Hepatic stellate cell (primary cell): ENCODE measurements around the gene PRELP.
"Not testable (repeated sequence)": the region's sequence is repeated elsewhere in the genome, so short reads cannot be mapped to it uniquely, and the experiment has no call there.

Source experiments
- DNase-seq: peaks from one replicate; pipeline ENCODE4 v3.0.0; 2011; ENCODE audit warnings: low spot score

Gene PRELP

DNA sequence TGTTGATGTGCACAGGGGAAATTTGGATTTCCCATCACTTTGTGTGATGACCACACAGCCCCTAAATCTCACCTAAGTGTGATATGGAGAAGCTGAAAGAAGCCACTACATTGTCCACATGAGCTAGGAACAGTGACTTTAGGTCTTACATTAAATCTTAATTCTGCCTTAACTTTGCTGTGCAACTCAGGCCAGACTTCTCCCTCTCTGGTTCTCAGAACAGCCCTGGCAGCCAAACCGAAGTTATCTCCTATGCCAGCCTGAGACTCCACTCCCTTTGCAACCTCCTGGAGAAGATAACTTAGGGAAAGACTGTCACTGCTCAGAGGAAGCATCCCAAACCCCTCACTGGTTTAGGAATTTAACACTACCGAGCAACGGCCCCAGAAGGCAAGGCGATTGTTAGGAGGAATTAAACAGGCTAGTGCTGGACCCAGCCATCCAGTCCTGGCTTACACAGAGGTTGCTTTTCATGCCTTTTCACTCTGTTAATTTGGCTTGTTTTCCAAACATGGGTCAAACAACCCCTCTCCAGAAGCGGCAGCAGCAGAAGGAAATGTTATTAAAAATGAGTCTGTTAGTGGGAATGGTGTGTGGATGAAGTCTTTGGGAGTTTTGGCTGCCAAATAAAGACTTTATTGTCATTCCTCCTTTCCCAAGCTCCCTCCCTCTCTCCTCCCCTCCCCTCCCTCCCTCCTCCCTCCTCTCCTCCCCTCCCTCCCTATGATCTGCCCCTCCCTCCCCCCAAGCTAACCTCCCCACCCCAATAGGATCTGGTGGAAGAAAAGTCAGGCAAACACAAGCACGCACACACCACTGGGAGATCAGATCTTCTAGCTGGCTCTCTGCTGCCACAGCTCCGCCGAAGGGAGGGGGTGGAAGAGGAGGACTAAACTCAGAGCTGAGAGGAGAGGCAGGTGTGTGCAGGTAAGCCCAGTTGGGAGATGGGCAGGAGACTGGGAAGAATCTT, at the start of gene PRELP:
Gene PRELP (plus strand): TSS at position 795 of the 970 bp plus-strand sequence. CDS start 7,379 bp downstream, outside the sequence.
- DNase-seq: peak; percentile 85

DNA sequence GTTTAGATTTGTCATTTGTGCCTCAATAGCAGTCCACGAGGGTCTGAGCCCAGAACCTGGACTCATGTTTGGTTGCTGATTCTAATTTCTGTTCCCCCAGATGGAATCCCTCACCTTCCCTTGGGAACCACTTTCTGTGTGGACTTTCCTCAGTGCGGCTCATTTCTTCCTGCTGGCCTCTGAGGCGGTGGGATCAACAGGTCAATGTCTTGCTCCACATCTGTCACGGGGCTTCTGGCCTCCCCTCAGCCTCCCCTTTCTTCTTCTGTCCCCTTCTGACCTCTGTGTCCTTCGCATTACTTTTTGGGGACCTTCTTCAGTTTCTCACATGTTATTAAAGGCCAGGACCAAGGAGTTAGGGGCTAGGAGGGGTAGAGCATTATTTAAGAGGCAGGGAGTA, 49.2 kb upstream of the PRELP start:
- no peak for DNase-seq

DNA sequence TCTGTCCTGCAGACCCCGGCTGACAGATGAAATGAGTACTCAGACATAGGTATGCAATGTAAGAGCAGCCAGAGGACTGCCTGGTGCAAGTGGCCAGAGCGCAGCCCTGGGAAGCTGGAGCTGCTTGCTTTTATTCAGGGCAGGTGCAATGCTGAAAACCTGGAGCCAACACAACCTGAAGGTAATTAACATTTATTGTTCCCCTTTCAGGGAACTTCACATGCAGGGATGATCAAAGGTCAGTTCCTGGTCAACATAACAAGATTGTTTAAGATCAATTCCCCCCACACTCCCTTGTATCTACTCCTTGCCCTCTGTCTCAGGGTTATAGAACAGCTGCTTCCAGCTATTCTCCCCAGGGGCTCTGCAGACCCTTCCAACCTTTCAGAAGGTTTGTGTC, 48.7 kb upstream of the PRELP start:
- DNase-seq: no peak

DNA sequence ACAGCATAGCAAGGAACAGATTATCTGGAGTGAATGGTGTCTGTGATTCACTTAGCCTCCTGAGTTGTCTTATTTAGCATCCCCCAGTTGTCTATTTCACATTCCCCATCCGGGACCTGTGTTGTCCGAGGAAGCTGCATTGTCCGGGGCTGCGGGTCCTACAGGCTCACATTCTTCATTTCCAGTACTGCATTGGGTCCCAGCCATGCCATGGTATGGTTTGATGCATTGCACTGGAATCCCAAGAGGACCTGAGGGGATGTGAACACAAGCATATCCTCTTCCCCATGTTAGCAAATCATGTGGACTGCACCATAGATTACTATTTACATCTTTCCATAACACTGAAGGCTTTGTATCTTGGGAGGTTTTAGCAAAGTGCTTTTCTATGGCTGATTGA, 48.2 kb upstream of the PRELP start:
- no peak for DNase-seq

DNA sequence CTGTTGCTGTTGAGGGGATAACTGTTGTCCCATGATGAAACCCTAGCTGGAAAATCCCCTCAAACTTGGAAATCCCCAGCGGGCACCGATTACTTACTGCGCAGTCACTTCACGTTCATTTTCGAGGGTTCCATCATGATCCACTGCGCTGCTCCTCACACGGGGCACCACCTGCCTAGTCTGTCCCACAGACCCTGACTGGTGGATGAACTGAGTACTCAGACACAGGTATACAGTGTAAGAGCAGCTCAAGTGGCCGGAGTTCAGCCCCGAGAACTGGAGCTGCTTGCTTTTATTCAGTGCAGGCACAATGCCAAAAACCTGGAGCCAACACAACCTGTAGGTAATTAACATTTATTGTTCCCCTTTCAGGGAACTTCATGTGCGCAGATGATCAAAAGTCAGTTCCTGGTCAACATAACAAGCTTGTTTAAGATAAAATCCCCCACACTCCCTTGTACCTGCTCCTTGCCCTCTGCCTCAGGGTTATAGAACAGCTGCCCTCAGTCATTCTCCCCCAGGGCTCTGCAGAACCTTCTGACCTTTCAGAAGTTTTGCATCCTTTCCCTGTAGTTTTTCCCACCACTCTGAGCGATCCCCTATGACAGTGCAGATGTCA, 46.5 kb upstream of the PRELP start:
- no peak for DNase-seq

DNA sequence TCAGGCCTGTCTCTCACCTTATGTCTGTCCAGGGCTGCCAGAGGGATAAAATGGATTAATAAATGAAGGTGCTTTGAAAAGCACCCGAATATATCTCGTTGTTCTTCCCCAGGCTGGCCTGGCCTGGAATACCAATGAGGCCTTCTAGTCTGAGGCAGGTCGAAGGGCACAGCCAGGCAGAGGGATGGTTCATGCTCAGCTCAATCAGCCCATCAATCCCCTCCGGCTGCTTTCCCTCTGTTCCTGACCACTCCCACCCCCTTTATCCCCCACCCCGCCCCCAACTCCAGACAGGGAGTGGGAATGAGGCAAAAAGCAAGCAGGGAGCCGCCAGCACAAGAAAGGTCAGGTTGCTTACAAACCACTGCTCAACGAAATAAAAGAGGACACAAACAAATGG, 40.0 kb upstream of the PRELP start:
- no peak for DNase-seq

DNA sequence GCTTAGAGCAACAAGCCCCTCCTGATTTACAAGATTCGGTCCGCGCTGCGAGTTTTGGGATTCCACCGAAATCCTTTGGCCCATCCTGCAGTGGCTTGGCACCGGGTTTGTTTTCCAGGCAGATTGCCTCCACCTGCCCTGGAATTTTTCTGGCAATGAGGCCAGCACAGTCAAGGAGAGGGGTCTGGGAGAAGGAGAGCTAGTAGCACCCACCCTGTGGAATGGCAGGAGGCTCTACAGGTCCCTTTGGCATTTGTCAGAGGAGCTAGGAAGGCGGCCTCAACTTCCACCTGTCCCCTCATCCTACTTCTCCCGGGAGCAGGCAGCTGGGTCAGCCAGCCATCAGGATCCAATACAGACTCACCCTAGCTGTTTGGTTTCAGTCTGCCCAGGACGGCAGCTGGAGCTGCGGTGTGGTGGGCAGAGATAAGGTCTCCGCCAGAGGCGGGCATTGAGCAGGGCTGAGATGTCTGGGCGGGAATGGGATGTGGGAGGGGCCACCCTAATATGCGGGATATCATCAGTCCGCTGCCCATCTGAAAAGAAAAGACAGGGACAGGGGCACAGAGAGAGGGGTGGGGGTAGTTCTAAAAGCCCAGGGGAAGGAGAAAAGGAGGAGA, 37.8 kb upstream of the PRELP start:
- DNase-seq: no peak

DNA sequence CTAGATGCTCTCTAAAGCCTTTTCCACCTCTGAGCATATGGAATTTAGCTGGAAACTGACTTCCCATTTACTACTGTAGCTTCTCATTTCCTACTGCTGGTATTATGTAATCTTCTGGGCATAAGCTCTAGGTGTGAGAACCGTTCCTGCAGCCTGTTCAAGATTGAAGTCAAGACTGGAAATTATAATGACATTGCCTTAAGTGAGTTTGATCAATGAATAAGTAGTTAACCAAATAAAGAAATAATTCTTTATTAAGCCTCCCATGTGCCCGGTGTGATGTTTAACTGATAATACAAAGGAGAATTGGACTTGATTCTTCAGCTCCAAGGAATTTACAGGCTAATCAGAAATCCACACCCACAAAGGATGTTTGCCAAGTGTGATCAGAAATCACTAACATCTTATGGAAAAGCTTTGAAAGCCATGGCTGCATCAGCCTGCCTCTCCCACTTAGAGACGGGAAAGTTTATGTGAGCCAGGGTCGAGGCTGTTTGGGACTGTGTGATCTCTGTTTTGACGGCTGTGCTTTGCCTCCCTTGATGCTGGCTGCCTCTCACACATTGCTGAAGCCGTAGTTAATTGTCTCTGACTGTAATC, 36.4 kb upstream of the PRELP start:
- DNase-seq: no peak

DNA sequence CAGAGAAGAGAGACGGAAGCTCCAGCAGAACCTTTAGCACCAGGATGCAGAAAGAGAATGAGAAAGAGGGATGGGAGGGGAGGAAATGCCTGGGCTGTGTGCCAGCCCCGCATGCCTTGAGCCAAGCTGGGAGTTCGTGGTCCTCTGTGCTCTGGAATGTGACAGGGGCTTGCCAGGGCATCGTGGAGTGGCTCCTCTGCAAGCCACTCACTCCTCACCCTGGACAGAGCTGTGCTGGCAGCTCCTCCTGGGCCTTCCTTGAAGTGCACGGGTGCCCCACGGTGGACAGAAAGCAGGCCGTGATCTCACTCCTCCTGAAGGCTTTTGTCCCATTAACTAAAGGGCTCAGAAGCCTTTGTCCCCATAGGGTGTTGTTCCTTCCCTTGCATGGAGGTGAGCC, 34.8 kb upstream of the PRELP start:
- DNase-seq: peak; percentile 90

DNA sequence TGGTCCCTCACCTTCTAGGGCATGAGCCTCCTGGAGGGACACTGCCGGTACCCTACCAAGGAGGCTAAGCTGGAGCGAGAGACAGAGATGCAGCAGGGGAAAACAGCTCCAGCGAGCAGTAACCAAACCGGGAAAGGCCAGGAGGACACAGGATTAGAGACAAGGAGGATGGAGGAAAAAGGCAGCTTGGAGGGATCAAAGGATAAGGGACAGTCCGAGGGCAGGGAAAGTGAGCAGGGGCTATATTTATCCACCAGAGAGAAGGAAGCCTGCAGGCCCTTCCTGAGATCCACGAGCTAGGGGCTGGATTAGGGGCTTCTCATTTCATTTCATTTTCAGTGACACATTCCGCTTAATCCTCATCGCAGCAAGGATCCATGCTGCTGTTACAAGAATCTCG, 33.8 kb upstream of the PRELP start:
- DNase-seq: no peak

DNA sequence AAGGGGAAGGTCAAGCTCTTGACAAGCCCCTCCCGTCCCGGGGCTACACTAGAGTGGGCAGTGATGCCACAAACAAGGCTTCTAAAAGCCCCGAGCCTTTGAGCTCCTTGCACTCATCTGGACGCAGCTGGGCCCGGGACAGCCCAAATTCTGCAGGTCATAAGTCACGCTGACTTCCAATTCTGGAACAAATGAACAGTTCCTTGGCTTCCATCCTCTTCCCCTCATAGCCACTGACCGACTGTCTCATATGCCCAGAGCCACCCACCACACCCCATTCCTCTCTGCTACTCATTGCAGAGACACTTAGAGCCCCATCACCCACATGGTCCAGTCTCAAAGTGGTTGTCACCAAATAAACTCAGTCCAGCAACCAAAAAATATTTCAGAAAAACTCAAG, 32.8 kb upstream of the PRELP start:
- no peak for DNase-seq

DNA sequence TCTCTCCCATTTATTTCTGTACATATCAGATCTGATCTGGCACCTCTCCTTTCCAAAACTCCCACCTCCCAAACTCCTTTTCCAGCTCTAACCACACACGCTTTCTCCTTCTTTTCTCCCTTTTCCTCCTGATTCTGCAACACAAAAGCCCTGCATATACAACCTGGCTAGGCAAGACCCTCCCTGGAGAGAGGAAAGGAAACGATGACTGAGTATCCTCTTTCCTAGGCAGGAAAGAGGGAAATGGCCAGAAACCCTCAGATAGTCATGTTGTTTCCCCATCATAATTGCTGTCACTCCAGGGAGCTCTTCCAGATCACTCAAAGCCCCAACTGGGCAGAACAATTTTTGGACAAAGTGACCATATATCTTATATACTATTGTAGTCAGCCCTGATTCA, 32.3 kb upstream of the PRELP start:
- DNase-seq: no peak

DNA sequence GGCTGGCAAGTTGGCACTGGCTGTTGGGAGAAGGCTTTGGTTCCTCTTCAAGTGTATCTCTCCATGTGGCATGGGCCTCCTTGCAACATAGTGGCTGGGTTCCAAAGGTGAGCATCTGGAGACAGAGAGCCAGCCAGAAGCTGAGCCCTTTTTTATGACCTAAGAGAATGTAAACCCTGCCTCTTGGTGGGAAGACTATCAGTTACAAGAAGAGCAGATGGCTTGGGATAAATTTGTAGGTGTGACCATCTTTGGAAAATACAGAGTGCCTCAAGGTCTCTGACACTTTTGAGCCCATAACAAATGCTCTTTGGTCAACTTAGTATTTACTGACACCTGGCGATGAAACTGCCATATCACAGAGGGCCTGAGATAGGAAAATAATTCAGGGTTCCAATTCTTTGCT, 31.4 kb upstream of the PRELP start:
- no peak for DNase-seq

DNA sequence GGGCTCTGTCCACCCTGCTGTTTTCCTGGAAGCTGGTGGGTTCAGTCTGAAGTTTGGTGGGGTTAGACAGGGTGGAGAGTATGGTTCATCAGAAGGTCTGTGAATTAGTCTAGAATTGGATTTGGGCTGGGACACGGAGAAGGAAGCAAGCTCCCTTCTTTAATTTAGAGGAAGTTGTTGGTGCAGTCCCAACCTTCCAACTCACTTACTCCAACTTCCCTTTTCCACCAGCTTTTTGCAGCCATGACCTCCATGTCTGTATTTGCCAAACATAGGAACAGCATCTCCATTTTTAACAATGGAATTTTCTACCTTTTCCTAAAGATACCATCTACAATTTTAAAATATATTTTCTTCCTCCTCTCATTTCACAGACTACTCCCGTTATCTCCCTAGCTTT, 28.5 kb upstream of the PRELP start:
- DNase-seq: no peak

DNA sequence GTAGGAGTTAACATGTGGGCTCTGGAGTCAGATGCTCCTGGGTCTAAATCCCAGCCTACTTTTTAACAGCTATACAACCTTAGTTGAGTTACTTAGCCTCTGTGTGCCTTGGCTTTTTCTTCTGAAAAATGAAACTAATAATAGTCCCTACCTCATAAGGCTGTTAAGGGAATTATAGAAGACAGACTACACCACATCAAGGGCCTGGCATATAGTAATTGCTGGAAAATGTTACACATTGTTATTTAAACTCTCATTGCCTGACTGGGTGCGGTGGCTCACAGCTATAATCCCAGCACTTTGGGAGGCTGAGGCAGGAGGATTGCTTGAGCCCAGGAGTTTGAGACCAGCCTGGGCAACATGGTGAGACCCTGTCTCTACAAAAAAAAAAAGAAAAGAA, 28.0 kb upstream of the PRELP start:
- not testable (repeated sequence) for DNase-seq

DNA sequence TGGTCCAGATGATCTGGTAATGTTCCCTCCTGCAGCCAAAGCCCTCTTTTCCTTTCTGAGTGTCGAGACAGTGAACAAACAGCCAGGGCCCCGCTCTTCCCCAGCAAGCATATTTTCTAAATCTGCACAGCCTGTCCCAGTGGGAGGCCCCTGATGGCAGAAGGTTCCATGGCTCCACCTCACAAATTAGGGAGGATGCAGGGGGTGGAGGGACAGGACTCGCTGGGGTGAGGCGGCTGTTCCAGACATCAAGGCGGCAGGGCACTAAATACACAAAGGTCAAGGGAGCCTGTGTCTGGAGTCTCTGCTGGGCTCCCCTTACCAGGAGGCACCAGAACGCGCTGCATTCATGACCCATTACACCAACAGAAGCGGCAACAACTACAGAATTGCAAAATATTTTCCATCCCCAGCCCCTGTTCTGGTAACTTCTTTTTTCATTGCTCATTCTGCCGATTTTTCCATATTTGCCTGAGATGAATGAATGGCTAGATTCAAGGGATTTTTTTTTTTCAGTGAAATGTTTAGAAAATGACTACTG, 27.0 kb upstream of the PRELP start:
- DNase-seq: peak; percentile 28

DNA sequence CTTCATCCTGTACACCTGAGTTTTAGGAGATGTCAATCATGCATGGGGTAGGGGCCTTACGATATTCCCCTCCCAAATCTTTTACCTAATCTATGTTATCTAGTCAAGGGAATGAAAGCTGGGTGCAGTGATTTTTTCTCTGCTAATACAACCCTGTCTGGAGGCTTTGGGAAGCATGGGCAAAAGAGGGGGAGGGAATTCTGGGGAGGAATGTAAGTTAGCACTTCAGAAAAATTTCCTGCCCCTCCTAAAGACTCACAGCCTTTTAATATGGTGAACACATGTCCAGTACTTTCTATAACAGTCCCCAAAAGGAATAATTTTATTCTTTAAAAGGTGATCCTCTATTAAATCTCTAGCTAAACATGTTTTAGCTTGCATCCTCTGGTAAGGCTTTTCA, 25.6 kb upstream of the PRELP start:
- DNase-seq: no peak

DNA sequence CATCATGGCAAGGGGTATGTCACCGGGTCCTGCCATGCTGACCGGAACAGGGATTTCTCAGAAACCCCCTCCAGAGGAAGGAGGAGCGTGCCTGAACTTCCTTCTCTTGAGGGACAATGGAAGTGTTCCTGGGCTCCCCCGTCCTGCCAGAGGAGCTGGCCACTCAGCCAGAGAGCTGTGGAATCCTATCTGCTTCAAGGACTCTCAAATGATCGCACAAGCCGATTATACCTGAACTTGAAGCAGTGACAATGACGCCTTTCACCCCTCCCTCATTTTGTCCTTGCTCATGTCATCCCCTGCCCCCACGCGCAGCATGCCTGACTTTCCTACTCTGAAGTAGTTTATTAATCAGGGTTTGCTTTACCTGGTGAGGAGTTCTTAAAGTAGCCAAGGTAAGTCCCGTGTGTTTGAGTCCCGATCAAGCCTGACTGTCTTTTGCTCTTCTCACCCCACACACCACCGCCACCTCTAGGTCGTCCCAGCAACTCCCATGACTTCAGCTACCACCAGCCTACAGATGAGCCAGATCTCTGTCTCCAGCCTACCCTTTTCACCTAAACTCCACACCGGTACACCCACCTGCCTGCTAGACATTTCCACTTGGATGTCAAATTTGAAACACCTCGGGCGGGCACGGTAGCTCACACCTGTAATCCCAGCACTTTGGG, 25.0 kb upstream of the PRELP start:
- DNase-seq: no peak

DNA sequence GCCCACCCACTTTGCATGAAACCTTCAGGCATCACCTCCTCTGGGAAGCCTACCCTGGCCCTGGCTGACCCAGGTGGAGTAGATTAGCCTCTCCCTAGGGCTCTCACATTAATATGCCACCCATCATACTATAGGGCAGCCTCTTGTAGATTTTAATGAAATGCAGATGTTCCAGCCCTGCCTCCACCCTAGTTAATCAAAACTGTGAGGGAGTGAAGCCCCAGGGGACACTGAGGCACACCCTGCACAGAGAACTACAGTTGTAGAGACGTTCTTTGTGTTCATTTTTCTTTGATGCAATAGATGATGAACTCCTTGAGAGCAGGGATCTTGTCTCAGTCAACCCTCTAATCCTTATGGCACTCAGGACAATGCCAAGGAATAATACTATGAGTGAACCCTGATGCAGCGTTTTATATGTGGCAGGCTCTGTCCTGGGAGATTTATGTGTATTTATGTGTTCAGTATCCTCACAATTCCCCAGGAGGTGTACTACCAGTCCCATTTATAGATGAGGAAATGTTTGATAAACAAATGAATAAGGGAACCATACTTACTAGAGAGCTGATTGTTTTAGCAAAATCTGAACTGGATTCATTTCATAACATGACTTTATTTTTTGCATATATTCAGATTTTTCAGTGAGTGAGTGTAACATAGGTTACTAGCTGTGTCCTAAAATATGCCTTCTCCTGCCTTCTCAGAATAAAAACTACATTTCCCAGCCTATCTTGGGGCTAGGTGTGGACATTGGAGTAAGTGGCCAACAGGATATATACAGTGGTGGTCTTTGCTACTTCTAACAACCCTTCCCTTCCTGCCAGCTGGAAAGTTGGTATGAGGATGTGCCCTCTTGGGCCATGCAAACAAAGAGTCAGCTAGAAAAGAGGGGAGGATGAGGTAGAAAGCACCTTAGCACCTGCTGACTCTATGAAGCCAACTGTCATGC, 23.5 kb upstream of the PRELP start:
- no peak for DNase-seq

DNA sequence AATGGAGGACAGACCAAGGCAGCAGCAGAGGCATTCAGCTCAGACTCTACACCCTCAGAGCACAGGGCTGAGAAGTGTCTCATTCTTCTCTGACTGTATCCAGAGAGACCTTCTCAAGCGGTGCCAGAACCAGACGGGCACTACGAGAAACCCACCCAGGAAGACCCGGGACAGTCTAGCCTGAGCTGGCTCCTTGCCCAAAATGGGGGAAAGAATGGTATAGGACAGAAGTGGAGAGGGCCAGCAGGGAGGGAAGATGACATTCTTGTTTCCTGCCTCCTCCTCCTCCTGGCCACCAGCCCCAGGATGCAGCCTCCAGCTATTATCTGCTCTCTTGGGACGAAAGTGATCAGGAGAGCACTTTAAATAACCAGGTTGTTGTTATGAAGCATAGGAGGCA, 22.6 kb upstream of the PRELP start:
- DNase-seq: no peak

DNA sequence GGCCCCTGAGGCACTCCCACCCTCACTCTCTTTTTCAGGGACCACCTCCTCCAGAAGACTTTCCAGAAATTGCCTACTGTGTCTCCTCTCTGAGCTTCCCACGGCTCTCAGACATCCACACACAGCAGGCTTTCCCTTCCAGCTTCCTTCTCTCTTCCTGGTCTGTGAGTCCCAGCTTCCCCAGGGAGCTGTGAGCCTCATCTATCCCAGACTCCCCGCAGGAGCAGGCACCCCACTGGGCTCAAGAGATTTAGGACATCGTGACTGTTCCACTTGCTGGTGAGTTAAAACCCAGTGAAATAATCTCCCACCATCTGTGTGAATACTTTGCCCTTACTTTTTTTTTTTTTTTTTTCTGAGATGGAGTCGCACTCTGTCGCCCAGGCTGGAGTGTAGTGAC, 22.0 kb upstream of the PRELP start:
- no peak for DNase-seq
